Hepatocyte (in vitro differentiated cells): ENCODE results near the gene PHACTR3. TPM values are rescaled to one million over a fixed set of nuclear protein-coding genes. Genes with fewer than 3 reads are reported as not detected.

Source experiments
- DNase-seq: peaks from one replicate; pipeline ENCODE4 v3.0.0-alpha.2; 2016; ENCODE audit warnings: low spot score
- H2AFZ ChIP-seq: fragments of 200-600 bp; sonication (generic); 2 replicates; pipeline ENCODE4 v1.6.0; 2016; ENCODE audit warnings: antibody characterized with exemption, mild to moderate bottlenecking
- H3K27ac ChIP-seq: fragments of 200-600 bp; sonication (generic); 2 replicates; pipeline ENCODE4 v1.5.1; 2016; ENCODE audit warnings: mild to moderate bottlenecking
- H3K27me3 ChIP-seq: fragments of 200-600 bp; sonication (generic); 2 replicates; pipeline ENCODE4 v1.6.1; 2016
- H3K36me3 ChIP-seq: fragments of 200-600 bp; sonication (generic); replicated peaks from 2 replicates; pipeline ENCODE4 v1.5.1; 2016; ENCODE audit warnings: low read depth; ENCODE audit not compliant: insufficient read depth
- H3K4me1 ChIP-seq: fragments of 200-600 bp; sonication (generic); 2 replicates; pipeline ENCODE4 v1.5.1; 2016; ENCODE audit warnings: mild to moderate bottlenecking, moderate library complexity; ENCODE audit not compliant: insufficient read depth
- H3K4me2 ChIP-seq: fragments of 200-600 bp; sonication (generic); 2 replicates; pipeline ENCODE4 v1.6.0; 2016
- H3K4me3 ChIP-seq: fragments of 200-600 bp; sonication (generic); 2 replicates; pipeline ENCODE4 v1.5.1; 2016; ENCODE audit warnings: mild to moderate bottlenecking
- H3K79me2 ChIP-seq: fragments of 200-600 bp; sonication (generic); 2 replicates; pipeline ENCODE4 v1.6.0; 2017; ENCODE audit warnings: mild to moderate bottlenecking
- H3K9me2 ChIP-seq: fragments of 200-600 bp; sonication (generic); replicated peaks from 2 replicates; pipeline ENCODE4 v1.6.0; 2017; ENCODE audit warnings: mild to moderate bottlenecking; ENCODE audit not compliant: insufficient read depth
- H3K9me3 ChIP-seq: fragments of 200-600 bp; sonication (generic); 2 replicates; pipeline ENCODE4 v1.5.1; 2016; ENCODE audit warnings: low read depth, mild to moderate bottlenecking
- H4K20me1 ChIP-seq: fragments of 200-600 bp; sonication (generic); 2 replicates; pipeline ENCODE4 v1.6.0; 2016; ENCODE audit warnings: mild to moderate bottlenecking; ENCODE audit not compliant: insufficient read depth, poor library complexity, severe bottlenecking
- EZH2 ChIP-seq: fragments of 200-600 bp; sonication (generic); IDR thresholded peaks from 2 replicates; pipeline ENCODE4 v1.6.1; 2016; ENCODE audit warnings: antibody characterized with exemption, mild to moderate bottlenecking, borderline replicate concordance
- EZH2phosphoT487 ChIP-seq: fragments of 200-600 bp; sonication (generic); IDR thresholded peaks from one replicate; pipeline ENCODE4 v1.6.1; 2018; ENCODE audit warnings: antibody characterized with exemption, mild to moderate bottlenecking, low read depth, moderate library complexity; ENCODE audit not compliant: unreplicated experiment, severe bottlenecking
- WGBS: methylation state at CpG from one replicate; pipeline ENCODE4 v1.1.6; 2016; ENCODE audit warnings: low lambda C conversion rate; ENCODE audit errors: missing lambda C conversion rate; 5-methylcytosine and 5-hydroxymethylcytosine counted together
- polyA plus RNA-seq: library from polyadenylated mRNA; unstranded; fragments of >200 nt; fragmentation: Nextera tagmentation; extraction: Ambion mirVana; gene quantifications from 2 replicates; pipeline ENCODE4 v1.2.1, GENCODE V29; 2016
- total RNA-seq: library from RNA; depleted of rRNA; stranded (reverse); fragments of >200 nt; gene quantifications from 2 replicates; pipeline ENCODE4 v1.2.3, GENCODE V29; 2014
- TF ChIP-seq, protein P1 (sequence below): fragments of 200-600 bp; sonication (generic); IDR thresholded peaks from 2 replicates; pipeline ENCODE4 v1.5.1; 2016; ENCODE audit warnings: antibody characterized with exemption, mild to moderate bottlenecking; ENCODE audit not compliant: poor library complexity

The PHACTR3 gene
- total and polyA plus RNA-seq, 2 experiments from 2014 or later: 5.2 to 7.5 TPM

DNA sequence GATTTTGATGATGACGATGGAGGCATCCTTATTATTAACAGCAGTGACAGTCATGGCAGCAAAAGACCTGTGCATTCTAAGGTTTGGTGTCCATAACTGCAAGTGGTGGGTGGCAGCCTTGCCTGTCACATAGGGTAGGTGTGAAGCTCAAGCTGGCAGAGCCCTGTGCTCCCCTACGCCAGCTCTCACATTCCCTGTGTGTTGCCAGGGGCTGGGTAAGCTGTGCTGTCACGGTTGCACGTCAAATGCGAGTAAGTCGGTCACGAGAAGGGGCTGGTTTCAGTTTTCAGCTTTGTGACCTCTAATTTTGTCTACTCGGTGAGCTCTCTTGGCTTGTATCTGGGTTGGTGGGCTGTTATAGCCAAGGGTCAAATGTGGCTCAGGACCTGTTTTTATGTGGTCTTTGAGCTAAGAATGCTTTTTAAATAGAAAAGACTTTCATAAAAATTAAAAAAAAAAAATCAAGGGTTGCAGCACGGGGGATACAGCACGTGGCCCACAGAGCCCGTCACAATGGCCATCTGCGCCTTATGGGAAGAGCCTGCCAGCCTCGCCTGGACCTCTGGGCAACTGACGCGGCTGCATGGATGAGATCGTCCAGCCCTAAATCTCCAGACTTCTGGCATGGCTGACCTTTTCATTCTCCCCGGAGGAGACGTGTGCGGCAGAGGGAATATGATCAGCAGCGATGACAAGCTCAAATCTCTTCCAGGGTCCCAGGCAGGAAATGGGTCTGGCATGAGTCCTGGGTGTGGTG lies 148.5 kb downstream of the PHACTR3 start:
- Histone ChIP-seq H3K79me2 (no peaks in the 10 kb centered on the region), H3K9me2 (no peaks in the 10 kb centered on the region), H4K20me1 (no peaks in the 10 kb centered on the region), H3K4me3 (no peak overlapping the region), H3K4me1 (no peaks in the 10 kb centered on the region), H3K4me2 (no peak overlapping the region), H3K27me3 (peaks cover 18% of the 10 kb centered on the region), H3K9me3 (no peaks in the 10 kb centered on the region), H3K27ac (no peak overlapping the region), H2AFZ (no peak overlapping the region), H3K36me3 (no peaks in the 10 kb centered on the region)
- 71% methylated on average over 20 of the region's 20 CpGs for WGBS
- no peak for TF ChIP-seq EZH2
- no peak for TF ChIP-seq EZH2phosphoT487
- TF ChIP-seq, protein P1, sequence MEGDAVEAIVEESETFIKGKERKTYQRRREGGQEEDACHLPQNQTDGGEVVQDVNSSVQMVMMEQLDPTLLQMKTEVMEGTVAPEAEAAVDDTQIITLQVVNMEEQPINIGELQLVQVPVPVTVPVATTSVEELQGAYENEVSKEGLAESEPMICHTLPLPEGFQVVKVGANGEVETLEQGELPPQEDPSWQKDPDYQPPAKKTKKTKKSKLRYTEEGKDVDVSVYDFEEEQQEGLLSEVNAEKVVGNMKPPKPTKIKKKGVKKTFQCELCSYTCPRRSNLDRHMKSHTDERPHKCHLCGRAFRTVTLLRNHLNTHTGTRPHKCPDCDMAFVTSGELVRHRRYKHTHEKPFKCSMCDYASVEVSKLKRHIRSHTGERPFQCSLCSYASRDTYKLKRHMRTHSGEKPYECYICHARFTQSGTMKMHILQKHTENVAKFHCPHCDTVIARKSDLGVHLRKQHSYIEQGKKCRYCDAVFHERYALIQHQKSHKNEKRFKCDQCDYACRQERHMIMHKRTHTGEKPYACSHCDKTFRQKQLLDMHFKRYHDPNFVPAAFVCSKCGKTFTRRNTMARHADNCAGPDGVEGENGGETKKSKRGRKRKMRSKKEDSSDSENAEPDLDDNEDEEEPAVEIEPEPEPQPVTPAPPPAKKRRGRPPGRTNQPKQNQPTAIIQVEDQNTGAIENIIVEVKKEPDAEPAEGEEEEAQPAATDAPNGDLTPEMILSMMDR: no peak
- no peak for DNase-seq

DNA sequence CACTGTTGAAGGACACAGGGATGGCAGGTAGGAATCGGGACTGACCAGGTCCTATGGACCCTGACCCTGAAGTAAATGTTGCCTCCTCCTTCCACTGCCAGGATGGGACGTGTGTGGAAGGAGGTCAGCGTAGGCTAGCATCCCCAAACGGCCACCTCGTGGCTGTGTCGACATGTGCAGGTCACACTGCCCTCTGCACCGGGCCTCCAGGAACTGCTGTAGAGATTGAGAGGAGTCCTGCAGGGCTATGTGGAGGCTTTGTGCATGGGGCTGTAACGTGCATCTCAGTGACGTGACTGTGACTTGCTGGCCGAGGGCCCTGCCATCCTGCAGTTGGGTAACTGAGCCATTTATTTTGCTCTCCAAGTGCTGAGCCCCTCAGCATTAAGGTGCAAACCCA lies 149.5 kb downstream of the PHACTR3 start:
- TF ChIP-seq EZH2phosphoT487: no peak
- TF ChIP-seq, protein P1: no peak
- TF ChIP-seq EZH2: no peak
- Histone ChIP-seq H4K20me1 (no peaks in the 10 kb centered on the region), H3K36me3 (no peaks in the 10 kb centered on the region), H3K9me3 (no peaks in the 10 kb centered on the region), H3K79me2 (no peaks in the 10 kb centered on the region), H3K9me2 (no peaks in the 10 kb centered on the region), H3K27ac (no peak overlapping the region), H3K27me3 (peaks cover 18% of the 10 kb centered on the region), H2AFZ (no peak overlapping the region), H3K4me3 (no peak overlapping the region), H3K4me2 (no peak overlapping the region), H3K4me1 (no peaks in the 10 kb centered on the region)
- WGBS: 71% methylated on average over 10 of the region's 10 CpGs
- no peak for DNase-seq

DNA sequence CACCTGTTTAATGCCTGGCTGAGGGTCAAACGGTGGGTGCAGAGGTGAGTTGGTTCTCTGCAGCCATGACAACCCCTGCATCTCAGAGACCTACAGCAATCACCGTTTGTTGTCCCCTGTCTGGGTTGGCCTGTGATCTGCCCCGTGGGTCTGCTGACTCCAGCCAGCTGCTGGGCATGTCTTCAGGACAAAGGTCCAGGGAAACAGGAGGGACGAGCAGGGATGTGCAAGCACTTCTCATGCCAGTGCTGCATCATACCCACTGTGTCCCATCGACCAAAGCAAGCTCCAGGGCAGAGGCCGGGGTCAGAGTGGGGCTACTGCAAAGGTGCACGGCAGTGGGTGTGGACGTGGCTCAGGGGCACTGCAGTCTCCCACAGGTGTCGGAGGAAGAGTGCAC lies 150.2 kb downstream of the PHACTR3 start:
- Histone ChIP-seq H3K27me3 (peaks cover 16% of the 10 kb centered on the region), H3K4me2 (no peak overlapping the region), H3K79me2 (no peaks in the 10 kb centered on the region), H3K27ac (no peak overlapping the region), H2AFZ (no peak overlapping the region), H4K20me1 (no peaks in the 10 kb centered on the region), H3K9me3 (no peaks in the 10 kb centered on the region), H3K4me3 (no peak overlapping the region), H3K9me2 (no peaks in the 10 kb centered on the region), H3K4me1 (no peaks in the 10 kb centered on the region), H3K36me3 (no peaks in the 10 kb centered on the region)
- TF ChIP-seq, protein P1: no peak
- TF ChIP-seq EZH2phosphoT487 (no peak), EZH2 (no peak)
- WGBS: 67% methylated on average over 9 of the region's 9 CpGs
- no peak for DNase-seq
